ENCODE data around the gene DPYD. TPM values are rescaled to one million over a fixed set of nuclear protein-coding genes. Genes with fewer than 3 reads are reported as not detected.

The DPYD gene
- total RNA-seq, 1 donor from 2014 or later, result 8.1 TPM

- Mint-ChIP-seq H3K4me1 (ENCODE audit: low read depth) (no peaks in the 10 kb centered on the region), H3K36me3 (ENCODE audit: insufficient read depth) (no peaks in the 10 kb centered on the region)
- no peak for DNase-seq (ENCODE audit: low spot score, unreplicated experiment)
Observed at GRCh38 chr1:97385536-97386277, 535.1 kb downstream of the DPYD start.

GRCh38 chr1:97384294-97384968 lies 536.4 kb downstream of the DPYD start:
- Mint-ChIP-seq H3K36me3 (ENCODE audit: insufficient read depth) (no peaks in the 10 kb centered on the region), H3K27ac (no peak overlapping the region), H3K27me3 (no peaks in the 10 kb centered on the region), H3K9me3 (ENCODE audit: low read depth) (no peaks in the 10 kb centered on the region), H3K4me1 (ENCODE audit: low read depth) (no peaks in the 10 kb centered on the region), H3K4me3 (ENCODE audit: low read depth) (no peak overlapping the region)
- TF ChIP-seq CTCF (IDR thresholded peaks at IDR 0.05; ENCODE audit: unreplicated experiment), result no peak
- DNase-seq (ENCODE audit: low spot score, unreplicated experiment), result no peak

More at GRCh38 chr1:97385536-97386277, 535.1 kb downstream of the DPYD start:
- Mint-ChIP-seq H3K27ac (no peak overlapping the region), H3K27me3 (no peaks in the 10 kb centered on the region), H3K9me3 (ENCODE audit: low read depth) (no peaks in the 10 kb centered on the region), H3K4me3 (ENCODE audit: low read depth) (no peak overlapping the region)
- no peak for TF ChIP-seq CTCF (IDR thresholded peaks at IDR 0.05; ENCODE audit: unreplicated experiment)

GRCh38 chr1:97383797-97384196 lies 537.0 kb downstream of the DPYD start:
- Mint-ChIP-seq H3K9me3 (ENCODE audit: low read depth) (no peaks in the 10 kb centered on the region), H3K4me1 (ENCODE audit: low read depth) (no peaks in the 10 kb centered on the region), H3K4me3 (ENCODE audit: low read depth) (no peak overlapping the region), H3K27me3 (no peaks in the 10 kb centered on the region), H3K27ac (no peak overlapping the region), H3K36me3 (ENCODE audit: insufficient read depth) (no peaks in the 10 kb centered on the region)
- DNase-seq (ENCODE audit: low spot score, unreplicated experiment), result no peak
- TF ChIP-seq CTCF (IDR thresholded peaks at IDR 0.05; ENCODE audit: unreplicated experiment), result no peak

- Mint-ChIP-seq H3K9me3 (ENCODE audit: low read depth) (no peaks in the 10 kb centered on the region), H3K27ac (no peak overlapping the region), H3K4me1 (ENCODE audit: low read depth) (no peaks in the 10 kb centered on the region), H3K36me3 (ENCODE audit: insufficient read depth) (no peaks in the 10 kb centered on the region), H3K4me3 (ENCODE audit: low read depth) (no peak overlapping the region), H3K27me3 (no peaks in the 10 kb centered on the region)
- no peak for TF ChIP-seq CTCF (IDR thresholded peaks at IDR 0.05; ENCODE audit: unreplicated experiment)
- no peak for DNase-seq (ENCODE audit: low spot score, unreplicated experiment)
Observed at GRCh38 chr1:97382206-97382605, 538.6 kb downstream of the DPYD start.

GRCh38 chr1:97379387-97380075 lies 541.3 kb downstream of the DPYD start:
- no peak for TF ChIP-seq CTCF (IDR thresholded peaks at IDR 0.05; ENCODE audit: unreplicated experiment)
- Mint-ChIP-seq H3K4me1 (ENCODE audit: low read depth) (no peaks in the 10 kb centered on the region), H3K27ac (no peak overlapping the region), H3K27me3 (no peaks in the 10 kb centered on the region), H3K4me3 (ENCODE audit: low read depth) (no peak overlapping the region), H3K9me3 (ENCODE audit: low read depth) (no peaks in the 10 kb centered on the region), H3K36me3 (ENCODE audit: insufficient read depth) (no peaks in the 10 kb centered on the region)
- DNase-seq (ENCODE audit: low spot score, unreplicated experiment), result no peak
